Gastrocnemius medialis (tissue), 4 donors: Measurements from ENCODE around the gene ARL16.

Source experiments
- CTCF ChIP-seq, 5 experiments: fragments of 450-650 bp in 3 of 5; fragments of 200-600 bp in 2 of 5; sonication (generic) in 2 of 5; IDR thresholded peaks in 4 of 5; conservative IDR thresholded peaks in 1 of 5; 1 replicate in 4 of 5; 2 replicates in 1 of 5; pipeline ENCODE4 v1.5.1; 2016 to 2019; ENCODE audit warnings: antibody characterized with exemption in 5 of 5, mild to moderate bottlenecking in 3 of 5, moderate library complexity in 3 of 5
- POLR2A ChIP-seq, 2 donors: fragments of 450-650 bp; IDR thresholded peaks; one replicate each; pipeline ENCODE4 v1.6.1; 2017; ENCODE audit warnings: antibody characterized with exemption in 2 of 2, mild to moderate bottlenecking in 2 of 2, moderate library complexity in 2 of 2

- TF ChIP-seq CTCF (IDR thresholded peaks at IDR 0.05 in 4 of 5, conservative IDR thresholded peaks at IDR 0.05 in 1 of 5) (no peak), POLR2A (IDR thresholded peaks at IDR 0.05) (no peak)
Observed at GRCh38 chr17:81647640-81648012, 36.0 kb downstream of the ARL16 start.
